Medulla oblongata (tissue), 1 donor: Measurements from ENCODE around the gene LGI1.
"Not testable (repeated sequence)": the region's sequence is repeated elsewhere in the genome, so short reads cannot be mapped to it uniquely, and the experiment has no call there.

Source experiments
- DNase-seq: peaks from one replicate; pipeline ENCODE4 v3.0.0-alpha.2; 2015; ENCODE audit errors: extremely low spot score

The LGI1 gene

DNA sequence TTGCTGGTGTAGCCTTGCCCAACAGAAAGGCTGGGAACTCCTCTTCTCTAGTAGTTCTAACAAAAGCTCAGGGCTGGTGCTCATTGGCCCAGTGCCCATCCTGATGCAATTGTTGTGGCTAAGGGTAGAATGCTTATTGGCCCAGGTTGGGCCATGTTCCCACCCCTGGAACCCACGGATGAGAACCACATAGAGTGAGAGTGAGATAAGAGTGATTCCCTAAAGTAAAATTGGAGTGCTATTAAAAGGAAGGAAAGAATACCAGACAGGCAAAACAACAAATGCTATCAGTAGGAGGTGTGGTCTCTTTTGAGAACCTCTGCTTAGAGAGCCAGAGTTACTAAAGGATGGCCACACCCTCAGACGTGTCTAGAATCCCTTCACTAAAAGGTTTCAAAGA lies 49.2 kb downstream of the LGI1 start:
- DNase-seq: no peak

DNA sequence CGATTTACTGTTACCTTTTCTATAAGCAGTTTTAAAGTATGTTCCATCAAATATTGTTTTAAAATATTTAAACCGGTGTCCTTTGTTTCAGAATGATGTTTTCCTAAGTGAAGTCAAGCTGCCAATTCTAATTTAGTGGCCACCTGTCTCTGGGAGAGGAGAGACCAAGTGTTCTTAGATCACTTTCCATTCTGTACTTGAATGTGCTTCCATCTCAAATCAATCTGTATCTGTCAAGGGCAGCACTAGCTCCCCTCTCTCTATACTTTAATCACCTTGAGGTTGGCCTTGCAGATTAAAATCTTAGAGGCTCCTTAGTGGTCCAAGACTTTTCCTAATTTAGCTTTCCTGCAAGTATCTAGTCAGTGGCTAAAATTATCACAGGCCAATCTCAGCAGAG lies 49.6 kb downstream of the LGI1 start:
- no peak for DNase-seq

DNA sequence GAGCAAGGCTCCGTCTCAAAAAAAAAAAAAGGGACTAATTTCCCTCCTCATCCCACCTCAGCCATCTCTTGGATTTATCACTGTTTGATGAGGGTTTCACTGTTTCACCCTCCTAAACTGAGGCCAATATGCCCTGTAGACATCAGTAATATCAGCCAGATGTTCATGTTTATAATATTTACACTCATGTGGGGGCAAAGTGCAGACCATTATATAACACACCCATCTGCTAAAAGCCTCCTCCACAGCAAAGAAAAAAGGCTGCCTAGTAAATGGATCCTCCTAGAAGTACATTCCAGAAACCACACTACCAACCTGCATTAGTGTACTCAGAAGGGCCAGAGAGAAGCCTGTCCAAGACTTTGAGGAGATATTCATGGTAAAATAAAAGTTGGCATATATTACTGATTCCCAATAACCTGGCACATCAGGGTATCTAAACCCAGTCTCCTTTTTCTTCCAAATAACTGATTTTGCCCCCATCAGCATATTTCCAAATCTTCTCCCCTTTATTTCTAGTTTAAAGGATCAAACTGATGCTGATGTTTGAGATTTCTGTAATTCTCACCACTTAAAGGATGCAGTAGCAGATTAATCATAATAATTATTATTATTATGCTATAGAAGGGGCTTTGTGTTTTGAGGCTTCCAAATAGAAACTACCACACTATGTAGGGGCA lies 55.1 kb downstream of the LGI1 start:
- DNase-seq: no peak

DNA sequence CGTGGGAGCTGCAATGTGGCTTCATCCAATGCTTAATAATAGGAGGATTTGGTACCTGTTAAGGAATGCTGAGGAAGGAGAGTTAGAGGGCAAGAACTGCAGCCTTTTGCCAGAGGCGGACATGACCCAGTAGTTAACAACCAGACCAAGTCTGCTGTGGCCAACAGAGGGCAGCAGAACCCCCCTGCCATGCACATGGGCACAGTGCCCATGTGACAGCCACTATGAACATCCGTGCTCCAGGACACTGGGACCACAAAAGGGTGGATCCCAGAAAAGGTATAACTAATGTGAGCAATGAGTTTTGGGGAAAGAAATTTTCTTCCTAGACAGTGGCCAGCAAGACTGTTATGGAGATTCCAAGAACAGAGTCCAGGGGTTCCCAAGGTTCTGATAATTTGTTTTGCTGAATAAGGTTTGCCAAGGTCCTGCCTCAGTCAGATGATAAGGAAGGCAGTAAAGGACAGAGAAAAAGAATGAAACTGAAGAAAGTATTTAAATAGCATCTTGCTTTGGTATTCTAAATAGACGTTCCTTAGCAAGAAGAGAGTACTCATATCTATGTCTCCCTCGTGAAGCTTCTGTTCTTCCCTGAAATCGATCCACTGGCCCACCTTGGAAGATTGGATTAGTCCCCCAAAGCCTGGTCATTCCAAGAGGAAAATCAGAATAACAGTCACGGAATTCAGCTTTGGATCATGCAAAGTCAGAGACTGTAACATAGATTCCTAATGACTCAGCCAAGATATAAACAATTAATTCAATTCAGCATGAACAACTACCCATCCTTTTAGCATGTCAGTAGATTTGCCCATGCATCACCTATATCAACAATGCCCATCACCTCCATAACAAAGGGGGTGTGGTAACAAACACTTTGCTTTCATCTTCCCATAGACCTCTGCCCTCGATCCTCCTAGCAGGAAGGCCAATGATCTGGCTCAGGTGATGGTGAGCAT lies 56.0 kb downstream of the LGI1 start:
- peak; percentile 74 for DNase-seq

DNA sequence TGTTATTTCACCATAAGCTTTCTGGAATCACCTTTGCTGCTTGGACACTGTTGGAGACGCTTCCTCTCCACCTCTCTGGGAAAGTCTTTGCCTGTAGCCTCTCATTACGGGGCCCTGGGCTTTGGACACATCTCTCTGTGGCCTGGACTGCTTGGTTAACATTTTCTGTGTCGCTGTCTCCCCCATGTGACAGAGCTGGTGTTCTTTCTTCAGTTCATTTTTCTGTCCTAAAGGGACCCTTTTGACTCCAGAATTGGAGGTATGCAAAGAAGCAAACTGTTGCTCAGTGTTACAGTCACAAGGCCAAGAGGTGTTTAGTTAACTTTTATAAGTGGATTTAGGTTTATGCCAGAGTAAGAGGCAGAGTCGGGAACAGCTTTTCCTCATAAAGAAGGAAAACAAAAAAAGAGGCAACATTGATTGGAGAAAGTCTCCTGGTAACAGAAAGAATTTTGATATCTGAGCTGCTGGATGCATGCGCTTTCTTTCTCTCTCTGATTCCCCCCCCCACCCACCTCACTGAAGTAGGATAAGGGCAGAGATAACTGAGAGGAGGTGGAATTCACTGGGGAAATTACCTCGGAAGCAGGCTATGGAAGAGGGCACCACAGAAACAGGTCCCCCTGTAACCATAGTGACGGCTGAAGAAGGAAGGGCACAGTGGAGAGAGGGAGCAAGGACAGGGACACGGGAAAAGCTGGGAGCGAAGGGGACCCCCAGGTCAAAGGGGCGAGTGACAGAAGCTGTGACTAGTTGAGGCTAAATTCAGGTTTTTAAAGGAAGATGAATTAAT lies 57.8 kb downstream of the LGI1 start:
- peak; percentile 63 for DNase-seq

DNA sequence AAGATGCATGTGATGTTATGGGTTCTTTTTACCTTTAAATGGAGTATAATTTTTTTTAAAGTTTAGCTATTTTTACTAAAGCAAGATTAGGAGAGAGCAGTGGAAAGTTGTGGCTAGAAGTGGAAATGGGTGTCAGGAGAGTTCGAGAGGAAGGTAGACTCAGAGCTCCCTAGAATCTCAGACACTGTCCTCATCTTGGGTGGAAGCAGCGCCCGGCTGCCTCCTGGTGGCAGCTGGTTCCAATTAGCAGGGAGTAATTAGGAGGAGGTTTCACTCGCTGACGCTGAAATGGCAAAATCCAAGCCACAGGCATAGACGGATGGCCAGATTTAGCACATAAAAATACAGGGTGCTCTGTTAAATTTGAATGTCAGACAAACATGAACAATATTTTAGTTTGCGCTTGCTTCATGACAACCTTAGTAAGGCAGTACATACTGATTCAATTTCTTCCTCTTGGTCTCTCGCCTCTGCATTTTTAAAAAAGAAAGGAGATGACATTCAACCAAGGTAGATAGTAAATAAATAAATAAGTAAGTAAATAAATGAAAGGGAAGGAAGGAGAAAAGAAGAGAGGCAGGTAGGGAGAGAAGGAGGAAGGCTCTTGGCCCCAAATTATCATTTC lies 58.5 kb downstream of the LGI1 start:
- peak; percentile 85 for DNase-seq

DNA sequence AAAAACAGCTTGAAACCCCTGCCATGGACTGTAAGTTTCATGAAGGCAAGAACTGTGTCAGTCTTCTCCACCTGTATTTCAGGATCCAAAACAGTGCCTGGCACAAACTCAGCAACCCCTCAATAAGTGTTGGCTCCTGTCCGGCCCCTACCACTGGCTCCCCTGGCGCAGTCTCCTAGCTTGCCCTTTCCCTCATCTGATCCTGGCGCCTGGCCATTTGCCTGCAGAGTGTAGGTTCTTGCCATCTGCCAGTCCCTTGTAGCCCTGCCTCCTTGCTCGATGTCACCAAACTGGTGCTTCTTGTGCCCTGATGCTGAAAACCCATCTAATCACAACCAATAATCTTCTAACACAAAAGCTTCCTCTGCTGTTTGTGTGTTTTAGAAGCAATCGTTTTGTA lies 60.4 kb downstream of the LGI1 start:
- no peak for DNase-seq

DNA sequence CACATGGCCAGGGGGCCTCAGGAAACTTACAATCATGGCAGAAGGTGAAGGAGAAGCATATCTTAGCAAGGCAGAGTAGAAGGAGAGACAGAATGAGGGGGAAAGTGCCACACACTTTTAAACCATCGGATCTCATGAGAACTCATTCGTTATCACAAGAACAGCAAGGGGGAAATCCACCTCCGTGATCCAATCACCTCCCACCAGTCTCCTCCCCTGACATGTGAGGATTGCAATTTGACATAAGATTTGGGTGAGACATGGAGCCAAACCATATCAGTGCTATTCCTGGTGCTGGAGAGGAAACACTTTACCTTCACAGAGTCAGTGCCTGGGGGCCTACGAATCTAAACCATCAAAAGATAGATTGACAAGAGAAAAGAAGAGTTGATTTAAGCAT lies 61.8 kb downstream of the LGI1 start:
- no peak for DNase-seq

DNA sequence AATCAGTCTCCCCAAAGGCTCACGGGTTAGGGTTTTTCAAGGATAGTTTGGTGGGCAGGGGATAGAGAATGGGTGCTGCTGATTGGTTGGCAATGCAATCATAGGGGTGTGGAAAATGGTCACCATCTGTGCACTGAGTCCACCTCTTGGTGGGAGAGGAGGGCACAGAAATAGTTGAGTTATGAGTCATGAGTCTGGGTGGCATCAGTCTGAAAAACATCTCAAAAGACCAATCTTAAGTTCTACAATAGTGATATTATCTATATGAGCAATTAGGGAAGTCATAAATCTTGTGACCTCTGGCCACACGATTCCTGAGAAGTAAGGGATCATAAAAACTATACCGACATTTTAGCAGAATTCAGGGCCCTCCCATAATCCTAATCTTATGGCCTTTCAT lies 62.7 kb downstream of the LGI1 start:
- DNase-seq: no peak

DNA sequence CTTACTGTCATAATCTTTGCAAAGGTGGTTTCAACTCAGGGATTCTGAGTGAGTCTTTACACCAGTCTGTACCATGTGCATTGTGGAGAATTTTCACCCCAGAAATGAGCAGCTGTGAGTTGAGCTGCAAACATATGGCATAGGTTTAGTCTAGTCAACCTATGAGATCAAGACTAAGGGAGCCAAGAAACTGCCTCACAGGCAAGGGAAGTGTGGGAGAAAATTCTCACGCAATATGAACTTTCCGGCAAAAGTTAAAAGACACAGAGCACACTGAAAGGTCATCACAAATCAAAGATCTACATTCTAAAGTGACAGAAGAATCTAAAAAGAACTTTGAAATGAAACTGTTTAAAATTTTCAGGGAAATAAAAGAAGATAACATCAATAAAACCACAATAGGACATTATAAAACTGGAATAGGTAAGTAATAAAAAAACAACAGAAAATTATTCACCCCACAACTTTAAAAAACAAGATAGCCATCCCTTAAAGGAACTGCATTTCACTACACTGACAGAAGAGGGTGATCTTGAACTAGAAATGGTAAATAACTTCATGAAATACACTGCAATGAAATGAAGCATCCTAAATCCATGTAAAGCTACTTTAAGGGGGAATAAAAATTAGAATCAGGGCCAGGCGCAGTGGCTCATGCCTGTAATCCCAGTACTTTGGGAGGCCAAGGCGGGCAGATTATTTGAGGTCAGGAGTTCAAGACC lies 63.5 kb downstream of the LGI1 start:
- no peak for DNase-seq

DNA sequence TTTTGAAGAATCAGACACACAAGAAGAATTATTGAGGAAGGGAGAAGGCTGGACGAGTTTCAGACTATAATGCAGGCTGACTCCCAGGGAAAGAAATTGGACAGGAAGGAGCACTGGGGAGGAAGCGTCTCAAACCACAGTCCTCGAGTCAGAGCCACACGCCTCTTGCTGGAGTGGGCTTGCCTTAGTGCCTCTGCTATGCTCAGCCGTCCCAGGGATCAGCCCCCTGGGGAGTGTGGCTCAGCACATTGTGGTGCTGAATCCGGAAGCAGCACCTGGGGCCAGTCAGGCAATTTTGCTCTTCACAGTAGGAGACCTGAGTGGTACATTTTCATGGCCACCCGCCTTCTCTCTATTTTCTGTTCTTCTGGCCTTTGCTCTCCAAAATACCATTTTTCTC lies 68.6 kb downstream of the LGI1 start:
- DNase-seq: no peak

DNA sequence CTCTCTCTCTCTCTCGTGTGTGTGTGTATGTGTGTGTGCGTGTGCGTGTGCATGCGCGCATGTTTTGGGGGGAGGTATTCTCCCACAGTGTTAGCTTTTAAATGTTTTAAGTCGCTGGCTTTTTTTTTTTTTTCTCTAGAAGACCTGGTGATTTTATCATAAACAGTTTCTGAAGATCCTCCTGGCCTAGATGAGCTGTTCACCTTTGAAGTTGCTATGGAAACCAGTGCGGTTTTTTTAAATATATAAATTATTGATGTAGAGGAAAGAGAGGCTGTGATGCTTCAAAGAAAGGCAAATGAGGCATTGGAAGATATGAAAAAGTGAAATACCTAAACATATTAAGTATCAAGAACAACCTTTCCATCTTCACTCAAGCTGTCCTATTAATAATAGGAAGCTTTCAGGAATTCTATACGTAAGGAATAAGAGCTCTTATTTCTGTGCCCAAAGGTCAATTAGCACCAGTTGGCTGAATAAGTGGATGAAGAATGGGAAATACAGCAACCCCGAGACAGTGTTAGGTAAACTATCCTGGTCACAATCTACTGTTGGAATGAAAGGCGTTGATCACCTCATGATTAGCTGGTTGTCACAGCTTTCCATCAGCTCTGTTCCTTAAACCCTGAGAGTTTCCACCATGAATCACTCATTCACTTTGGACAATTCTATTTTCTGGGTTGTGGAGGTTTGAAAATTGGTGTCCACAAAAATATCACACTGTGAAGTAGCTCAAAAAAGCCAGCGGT lies 69.5 kb downstream of the LGI1 start:
- no peak for DNase-seq

DNA sequence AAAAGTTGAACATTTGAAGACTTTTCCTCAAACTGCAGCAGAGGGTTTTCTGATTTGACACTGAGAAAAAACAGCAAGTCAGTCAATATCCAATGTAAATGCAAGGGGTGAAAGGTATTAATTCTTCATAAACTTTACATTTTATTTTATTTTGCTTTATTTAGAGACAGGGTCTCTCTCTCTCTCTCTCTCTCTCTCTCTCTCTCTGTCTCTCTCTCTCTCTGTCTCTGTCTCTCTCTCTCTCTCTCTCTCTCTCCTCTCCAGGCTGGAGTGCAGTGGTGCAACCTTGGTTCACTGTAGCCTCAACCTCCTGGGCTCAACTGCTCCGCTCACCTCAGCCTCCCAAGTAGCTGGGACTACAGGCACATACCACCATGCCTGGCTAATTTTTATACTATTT lies 73.3 kb downstream of the LGI1 start:
- not testable (repeated sequence) for DNase-seq

DNA sequence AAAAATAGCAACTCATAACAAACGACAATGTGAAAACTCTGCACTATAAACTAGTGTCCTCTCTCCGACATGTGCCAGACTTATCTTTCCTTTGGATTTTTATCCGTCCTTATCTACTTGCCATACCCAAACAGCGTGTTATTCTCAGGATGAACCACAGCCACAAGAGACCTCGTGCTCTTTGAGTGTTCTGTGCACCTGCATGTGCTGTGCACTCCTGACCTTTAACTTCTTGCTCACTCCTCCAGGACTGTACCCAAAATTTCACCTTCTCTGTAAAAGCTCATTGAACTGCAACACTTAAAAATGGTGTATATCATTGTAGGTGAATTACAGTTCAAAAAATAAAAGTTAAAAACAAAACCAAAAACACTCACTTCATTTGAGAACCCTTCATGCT lies 78.0 kb downstream of the LGI1 start:
- DNase-seq: no peak

DNA sequence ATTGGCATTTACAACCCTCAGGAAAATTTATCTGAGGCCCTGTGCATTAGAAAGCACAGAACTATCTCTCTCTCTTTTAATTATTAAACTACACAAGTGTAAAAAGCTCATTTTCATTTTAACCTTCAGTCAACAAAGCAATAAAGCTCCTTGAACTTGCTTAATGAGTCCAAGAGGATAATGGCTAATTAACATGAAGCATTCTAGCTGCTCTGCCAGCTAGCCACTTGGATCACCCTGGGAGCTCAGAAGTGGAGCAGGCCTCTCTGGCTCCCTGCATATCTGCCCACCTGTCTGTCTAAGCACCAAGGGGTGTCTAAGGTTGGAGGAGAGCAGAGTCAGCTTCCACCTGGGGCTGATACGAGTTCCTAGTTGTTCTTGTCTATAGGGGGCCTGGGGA lies 80.1 kb downstream of the LGI1 start:
- DNase-seq: no peak

DNA sequence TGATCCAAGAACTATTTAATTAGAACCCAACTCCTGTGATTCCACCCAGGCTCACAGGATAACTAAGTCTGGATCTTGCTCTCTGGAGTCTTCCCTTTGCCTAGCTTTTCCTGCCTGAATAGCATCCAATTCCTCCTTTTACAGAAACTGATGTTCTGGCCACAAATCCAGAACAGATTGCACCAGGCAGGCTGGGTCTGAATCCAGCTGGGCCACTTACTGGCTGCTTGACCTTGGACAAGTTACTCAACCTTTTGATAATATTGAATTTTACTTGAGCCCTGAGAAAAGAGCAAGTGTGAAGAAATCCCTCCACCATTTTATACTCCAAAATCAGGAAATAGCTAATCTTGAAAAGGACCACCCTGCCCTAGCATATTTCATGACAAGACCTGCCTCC lies 80.5 kb downstream of the LGI1 start:
- no peak for DNase-seq

DNA sequence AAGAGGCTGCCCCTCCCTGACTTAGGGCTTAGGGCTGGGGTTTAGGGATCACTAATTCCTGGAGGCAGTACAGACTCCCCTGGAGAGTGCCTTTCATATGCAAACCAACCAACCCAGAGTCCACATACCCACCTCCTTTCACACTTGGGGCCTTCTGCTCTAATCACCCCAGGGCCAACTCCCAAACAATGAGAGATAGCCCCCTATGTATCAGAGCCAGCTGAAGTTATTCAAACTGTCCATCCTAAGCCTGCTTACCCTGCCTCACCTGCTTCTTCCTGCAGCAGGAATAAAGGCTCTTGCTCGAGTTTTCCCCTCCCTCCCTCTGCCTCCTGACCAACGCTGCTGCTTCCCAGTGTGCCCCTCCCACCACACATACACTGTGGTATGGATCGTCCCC lies 84.2 kb downstream of the LGI1 start:
- no peak for DNase-seq

DNA sequence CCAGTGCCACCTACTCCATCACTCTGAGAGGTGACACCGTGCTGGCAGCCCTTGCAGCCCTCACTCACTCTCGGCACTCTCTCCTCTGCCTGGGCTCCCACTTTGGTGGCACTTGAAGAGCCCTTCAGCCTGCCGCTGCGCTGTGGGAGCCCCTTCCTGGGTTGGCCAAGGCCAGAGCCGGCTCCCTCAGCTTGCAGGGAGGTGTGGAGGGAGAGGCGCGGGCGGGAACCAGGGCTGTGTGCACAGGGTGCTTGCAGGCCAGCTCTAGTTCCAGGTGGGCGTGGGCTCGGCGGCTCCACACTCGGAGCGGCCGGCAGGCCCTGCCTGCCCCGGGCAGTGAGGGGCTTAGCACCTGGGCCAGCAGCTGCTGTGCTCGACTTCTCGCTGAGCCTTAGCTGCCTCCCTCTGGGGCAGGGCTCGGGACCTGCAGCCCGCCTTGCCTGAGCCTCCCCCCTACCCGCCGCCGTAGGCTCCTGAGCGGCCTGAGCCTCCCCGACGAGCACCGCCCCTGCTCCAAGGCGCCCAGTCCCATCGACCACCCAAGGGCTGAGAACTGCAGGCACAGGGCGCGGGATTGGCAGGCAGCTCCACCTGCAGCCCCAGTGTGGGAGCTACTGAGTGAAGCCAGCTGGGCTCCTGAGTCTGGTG lies 87.4 kb downstream of the LGI1 start:
- DNase-seq: no peak
